Testis (tissue), 2 donors: ENCODE data around the gene GPC6.

Experiments
- CTCF ChIP-seq, 3 experiments: fragments of 450-650 bp in 2 of 3; fragments of 200-600 bp in 1 of 3; sonication (generic) in 1 of 3; IDR thresholded peaks; one replicate each; pipeline ENCODE4 v1.5.1; 2016 to 2019; ENCODE audit warnings: antibody characterized with exemption in 3 of 3, mild to moderate bottlenecking in 2 of 3, moderate library complexity in 1 of 3
- POLR2A ChIP-seq: fragments of 450-650 bp; IDR thresholded peaks from one replicate; pipeline ENCODE4 v1.6.1; 2017; ENCODE audit warnings: antibody characterized with exemption, mild to moderate bottlenecking, moderate library complexity

- TF ChIP-seq CTCF (IDR thresholded peaks at IDR 0.05) (no peak), POLR2A (no peak)
Measured at GRCh38 chr13:94344126-94344818, 1117.7 kb downstream of the GPC6 start.
